Cardiac muscle cell (in vitro differentiated cells and primary cell): ENCODE data around the gene SUPT7L. TPM values are rescaled to one million over a fixed set of nuclear protein-coding genes. Genes with fewer than 3 reads are reported as not detected.

Experiments
- DNase-seq, 2 donors: peaks; one replicate each; pipeline versions ENCODE4 v3.0.0 to v3.0.0-alpha.2; 2010 to 2017; ENCODE audit warnings: low read depth in 1 of 2, low spot score in 1 of 2
- H3K27ac ChIP-seq: fragments of 200-600 bp; sonication (generic); 2 replicates; pipeline ENCODE4 v1.5.1; 2016
- H3K27me3 ChIP-seq: fragments of 200-600 bp; sonication (generic); 2 replicates; pipeline ENCODE4 v1.6.0; 2016; ENCODE audit warnings: control low read depth
- H3K36me3 ChIP-seq: fragments of 200-600 bp; sonication (generic); 2 replicates; pipeline ENCODE4 v1.5.1; 2016; ENCODE audit warnings: control low read depth
- H3K4me1 ChIP-seq: fragments of 200-600 bp; sonication (generic); 2 replicates; pipeline ENCODE4 v1.8.1; 2017; ENCODE audit warnings: low read depth, mild to moderate bottlenecking, mixed run types
- H3K4me3 ChIP-seq: fragments of 200-600 bp; sonication (generic); 2 replicates; pipeline ENCODE4 v1.5.1; 2016; ENCODE audit warnings: mild to moderate bottlenecking
- H3K9me3 ChIP-seq: fragments of 200-600 bp; sonication (generic); 2 replicates; pipeline ENCODE4 v1.5.1; 2017; ENCODE audit warnings: low read depth, mild to moderate bottlenecking, control low read depth
- CTCF ChIP-seq: IDR thresholded peaks from 2 replicates; pipeline ENCODE4 v1.5.1; 2012; ENCODE audit warnings: low read depth, mild to moderate bottlenecking, low read length
- polyA plus RNA-seq: library from polyadenylated mRNA; unstranded; fragments of >200 nt; fragmentation: Nextera tagmentation; extraction: Ambion mirVana; gene quantifications from 2 replicates; pipeline ENCODE4 v1.2.1, GENCODE V29; 2016
- total RNA-seq: library from RNA; depleted of rRNA; stranded (reverse); fragments of >200 nt; gene quantifications from 2 replicates; pipeline ENCODE4 v1.2.3, GENCODE V29; 2016

The SUPT7L gene
- total and polyA plus RNA-seq, 2 experiments from 2014 or later, result 34.3 to 37.8 TPM

- DNase-seq, result peak in 1 of 2 donors; percentile 93
- no peak overlapping the region for H3K4me3 ChIP-seq
- no peaks in the 10 kb centered on the region for H3K27me3 ChIP-seq
- H3K9me3 ChIP-seq, result no peaks in the 10 kb centered on the region
- H3K36me3 ChIP-seq, result no peaks in the 10 kb centered on the region
- no peak for TF ChIP-seq CTCF
- H3K4me1 ChIP-seq, result peaks cover 29% of the 10 kb centered on the region
- no peak overlapping the region for H3K27ac ChIP-seq
Measured at GRCh38 chr2:27705851-27706622, 42.6 kb upstream of the SUPT7L start.

- Histone ChIP-seq H3K9me3 (no peaks in the 10 kb centered on the region), H3K4me3 (no peak overlapping the region), H3K27me3 (no peaks in the 10 kb centered on the region), H3K36me3 (no peaks in the 10 kb centered on the region), H3K4me1 (peaks cover 29% of the 10 kb centered on the region), H3K27ac (no peak overlapping the region)
- TF ChIP-seq CTCF, result no peak
- no peak for DNase-seq
Measured at GRCh38 chr2:27704342-27704876, 41.0 kb upstream of the SUPT7L start.

- peak overlapping the region; percentile 66 for H3K27ac ChIP-seq
- no peak overlapping the region for H3K4me3 ChIP-seq
- peak; percentile 85 for TF ChIP-seq CTCF
- peaks cover 29% of the 10 kb centered on the region for H3K4me1 ChIP-seq
- no peaks in the 10 kb centered on the region for H3K9me3 ChIP-seq
- peak; percentile 88 to 92 for DNase-seq
- no peaks in the 10 kb centered on the region for H3K36me3 ChIP-seq
- no peaks in the 10 kb centered on the region for H3K27me3 ChIP-seq
Measured at GRCh38 chr2:27703638-27704341, 40.4 kb upstream of the SUPT7L start.

- peaks cover 29% of the 10 kb centered on the region for H3K4me1 ChIP-seq
- no peaks in the 10 kb centered on the region for H3K27me3 ChIP-seq
- H3K36me3 ChIP-seq, result no peaks in the 10 kb centered on the region
- no peaks in the 10 kb centered on the region for H3K9me3 ChIP-seq
- no peak overlapping the region for H3K4me3 ChIP-seq
- TF ChIP-seq CTCF, result no peak
- peak overlapping the region; percentile 59 for H3K27ac ChIP-seq
- no peak for DNase-seq
Measured at GRCh38 chr2:27702302-27702701, 38.9 kb upstream of the SUPT7L start.

- H3K36me3 ChIP-seq, result no peaks in the 10 kb centered on the region
- peak overlapping the region; percentile 59 for H3K27ac ChIP-seq
- H3K27me3 ChIP-seq, result no peaks in the 10 kb centered on the region
- H3K4me3 ChIP-seq, result no peak overlapping the region
- TF ChIP-seq CTCF, result no peak
- peak; percentile 36 to 44 for DNase-seq
- peaks cover 29% of the 10 kb centered on the region for H3K4me1 ChIP-seq
- no peaks in the 10 kb centered on the region for H3K9me3 ChIP-seq
Measured at GRCh38 chr2:27701676-27702075, 38.3 kb upstream of the SUPT7L start.
